ENCODE results near the gene LCE1F. TPM values are rescaled to one million over a fixed set of nuclear protein-coding genes. Genes with fewer than 3 reads are reported as not detected.

Gene LCE1F
- total RNA-seq, 2 donors from 2014 or later: not detected

DNA sequence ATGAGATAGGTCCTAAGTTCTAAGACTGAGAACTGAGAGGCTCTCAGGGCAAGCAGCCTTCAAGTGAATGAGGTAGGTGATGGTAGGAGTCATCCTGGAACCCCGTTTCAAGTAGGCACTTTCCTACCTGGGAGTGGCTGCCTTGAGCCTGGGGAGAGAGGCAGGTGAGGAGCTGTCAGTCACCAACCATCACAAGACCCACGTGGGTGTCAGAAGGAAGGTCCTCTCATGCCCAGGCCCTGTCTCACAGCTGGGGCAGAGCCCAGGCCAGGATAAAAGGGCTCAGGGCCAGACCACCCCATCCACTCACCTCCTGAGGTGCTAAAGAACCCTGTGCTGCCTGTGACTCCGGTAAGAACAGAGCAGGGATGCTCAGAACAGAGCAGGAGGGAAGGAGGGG is 21.5 kb downstream of the LCE1F start, which contains the start of gene LCE1D:
Gene LCE1D (plus strand): TSS at position 301 of the 400 bp plus-strand sequence. CDS start 1,074 bp downstream, outside the sequence.
- peaks cover 8% of the 10 kb centered on the region for H3K4me1 Mint-ChIP-seq
- H3K9me3 ChIP-seq (ENCODE audit: control insufficient read depth, low read length, poor library complexity, severe bottlenecking): no peaks in the 10 kb centered on the region
- DNase-seq (no peak), ATAC-seq (no peak)
- H3K27me3 Mint-ChIP-seq: peaks cover 58% of the 10 kb centered on the region
- no peak within 1 kb of the TSS for H3K4me3 Mint-ChIP-seq
- H3K27ac Mint-ChIP-seq: no peak within 1 kb of the TSS
- H3K36me3 Mint-ChIP-seq (ENCODE audit: low read depth): peaks cover 3% of the 10 kb centered on the region

GRCh38 chr1:152801333-152801732 is 26.4 kb downstream of the LCE1F start:
- no peak overlapping the region for H3K27ac Mint-ChIP-seq
- H3K4me3 Mint-ChIP-seq: no peak overlapping the region
- H3K9me3 ChIP-seq (ENCODE audit: control insufficient read depth, low read length, poor library complexity, severe bottlenecking): no peaks in the 10 kb centered on the region
- H3K36me3 Mint-ChIP-seq (ENCODE audit: low read depth): peaks cover 5% of the 10 kb centered on the region
- peaks cover 67% of the 10 kb centered on the region for H3K27me3 Mint-ChIP-seq
- DNase-seq (no peak), ATAC-seq (no peak)
- H3K4me1 Mint-ChIP-seq: peaks cover 4% of the 10 kb centered on the region

GRCh38 chr1:152806576-152806975 is 31.6 kb downstream of the LCE1F start, which contains the start of gene LCE1C:
LCE1C (minus strand) TSS chr1:152806651; CDS start chr1:152805478, 1,173 bp downstream.
- H3K4me3 Mint-ChIP-seq: no peak within 1 kb of the TSS
- DNase-seq (no peak), ATAC-seq (no peak)
- peaks cover 62% of the 10 kb centered on the region for H3K27me3 Mint-ChIP-seq
- no peaks in the 10 kb centered on the region for H3K9me3 ChIP-seq (ENCODE audit: control insufficient read depth, low read length, poor library complexity, severe bottlenecking)
- H3K27ac Mint-ChIP-seq: no peak within 1 kb of the TSS
- H3K36me3 Mint-ChIP-seq (ENCODE audit: low read depth): peaks cover 2% of the 10 kb centered on the region
- no peaks in the 10 kb centered on the region for H3K4me1 Mint-ChIP-seq

DNA sequence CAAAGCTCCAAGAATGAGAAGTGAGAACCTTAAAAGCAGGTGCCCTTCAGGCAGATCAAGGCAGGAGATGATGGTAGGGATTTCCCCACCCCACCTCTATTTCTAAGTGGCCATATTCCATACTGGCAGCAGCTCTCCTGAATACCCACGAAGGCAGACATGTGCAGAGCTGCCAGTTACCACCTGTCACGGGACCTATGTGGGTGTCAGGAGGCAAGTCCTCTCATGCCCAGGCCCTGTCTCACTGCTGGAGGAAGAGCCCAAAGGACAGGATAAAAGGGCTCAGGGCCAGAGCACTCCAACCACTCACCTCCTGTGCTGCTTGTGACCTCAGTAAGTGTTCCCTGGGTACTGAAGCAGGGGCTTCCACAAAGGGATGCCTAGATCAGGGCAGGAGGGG is 36.1 kb downstream of the LCE1F start:
- H3K9me3 ChIP-seq (ENCODE audit: control insufficient read depth, low read length, poor library complexity, severe bottlenecking): no peaks in the 10 kb centered on the region
- peaks cover 53% of the 10 kb centered on the region for H3K27me3 Mint-ChIP-seq
- ATAC-seq (no peak), DNase-seq (no peak)
- H3K27ac Mint-ChIP-seq: no peak overlapping the region
- no peak overlapping the region for H3K4me3 Mint-ChIP-seq
- H3K4me1 Mint-ChIP-seq: no peaks in the 10 kb centered on the region
- H3K36me3 Mint-ChIP-seq (ENCODE audit: low read depth): no peaks in the 10 kb centered on the region

- DNase-seq: no peak
- Mint-ChIP-seq H3K36me3 (ENCODE audit: low read depth) (no peaks in the 10 kb centered on the region), H3K27ac (no peak within 1 kb of the TSS), H3K4me3 (no peak within 1 kb of the TSS), H3K27me3 (peaks cover 52% of the 10 kb centered on the region), H3K4me1 (no peaks in the 10 kb centered on the region)
- H3K9me3 ChIP-seq (ENCODE audit: control insufficient read depth, low read length, poor library complexity, severe bottlenecking): no peaks in the 10 kb centered on the region
- no peak for ATAC-seq
These were observed 36.7 kb downstream of the LCE1F start, which contains the start of gene LCE1B for GRCh38 chr1:152811671-152812070. LCE1B (plus strand) TSS chr1:152811971; CDS start chr1:152812447, 476 bp downstream.

DNA sequence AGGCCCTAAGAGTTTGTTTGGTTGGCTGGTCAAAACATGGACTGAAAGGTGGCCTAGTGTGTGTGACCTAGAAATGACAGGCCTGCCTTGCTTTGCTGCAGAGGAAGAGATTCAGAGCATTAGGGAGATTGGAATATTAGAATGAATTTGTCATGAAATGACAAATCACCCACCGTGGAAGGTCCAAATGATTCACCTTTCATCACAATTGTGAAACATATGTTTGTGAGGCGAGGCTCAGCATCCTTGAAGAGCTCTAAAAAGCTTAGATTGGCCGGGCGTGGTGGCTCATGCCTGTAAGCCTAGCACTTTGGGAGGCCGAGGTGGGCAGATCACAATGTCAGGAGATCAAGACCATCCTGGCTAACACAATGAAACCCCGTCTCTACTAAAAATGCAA is 42.4 kb downstream of the LCE1F start:
- no peak overlapping the region for H3K27ac Mint-ChIP-seq
- ATAC-seq (no peak), DNase-seq (no peak)
- H3K9me3 ChIP-seq (ENCODE audit: control insufficient read depth, low read length, poor library complexity, severe bottlenecking): no peaks in the 10 kb centered on the region
- H3K27me3 Mint-ChIP-seq: peaks cover 43% of the 10 kb centered on the region
- no peaks in the 10 kb centered on the region for H3K36me3 Mint-ChIP-seq (ENCODE audit: low read depth)
- H3K4me1 Mint-ChIP-seq: no peaks in the 10 kb centered on the region
- no peak overlapping the region for H3K4me3 Mint-ChIP-seq

DNA sequence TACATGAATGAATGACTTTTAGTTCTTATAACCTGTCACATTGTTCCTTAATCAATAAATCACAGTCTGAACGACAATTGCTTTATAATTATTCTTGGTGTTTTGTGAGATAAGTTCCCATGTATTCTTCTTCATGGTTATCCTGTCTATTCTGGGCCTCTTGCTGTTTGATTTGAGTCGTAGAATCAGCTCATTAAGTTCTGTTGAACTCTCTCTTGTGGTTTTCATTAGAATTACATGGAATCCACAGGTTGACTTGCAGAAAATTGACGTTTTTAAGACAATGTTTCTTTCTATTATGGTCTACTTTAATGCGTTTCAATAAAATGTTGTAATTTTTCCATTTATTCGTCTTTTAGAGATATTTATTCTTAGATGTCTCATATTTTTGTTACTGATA is 48.4 kb downstream of the LCE1F start:
- no peak overlapping the region for H3K4me3 Mint-ChIP-seq
- peaks cover 35% of the 10 kb centered on the region for H3K27me3 Mint-ChIP-seq

GRCh38 chr1:152824964-152825363 is 50.0 kb downstream of the LCE1F start:
- DNase-seq (no peak), ATAC-seq (no peak)
- H3K27ac Mint-ChIP-seq: no peak overlapping the region
- H3K4me1 Mint-ChIP-seq: no peaks in the 10 kb centered on the region
- peaks cover 5% of the 10 kb centered on the region for H3K36me3 Mint-ChIP-seq (ENCODE audit: low read depth)
- no peaks in the 10 kb centered on the region for H3K9me3 ChIP-seq (ENCODE audit: control insufficient read depth, low read length, poor library complexity, severe bottlenecking)
- H3K4me3 Mint-ChIP-seq: no peak overlapping the region
- H3K27me3 Mint-ChIP-seq: peaks cover 45% of the 10 kb centered on the region

More for the DNA sequence above, 48.4 kb downstream of the LCE1F start:
- Mint-ChIP-seq H3K4me1 (no peaks in the 10 kb centered on the region), H3K27ac (no peak overlapping the region), H3K36me3 (ENCODE audit: low read depth) (peaks cover 3% of the 10 kb centered on the region)
- no peak for DNase-seq
- no peaks in the 10 kb centered on the region for H3K9me3 ChIP-seq (ENCODE audit: control insufficient read depth, low read length, poor library complexity, severe bottlenecking)
- no peak for ATAC-seq

Other genes starting within 250 kb of the LCE1F start
- gene LCE3E, start 208.4 kb upstream of the LCE1F start, total RNA-seq: not detected
- gene LCE3D, start 194.6 kb upstream of the LCE1F start, total RNA-seq: not detected
- not detected for gene LCE3C, start 174.9 kb upstream of the LCE1F start, total RNA-seq
- not detected for gene LCE3B, start 161.3 kb upstream of the LCE1F start, total RNA-seq
- gene LCE3A, start 152.0 kb upstream of the LCE1F start, total RNA-seq: not detected
- not detected for gene LCE2D, start 111.8 kb upstream of the LCE1F start, total RNA-seq
- not detected for gene LCE2C, start 99.9 kb upstream of the LCE1F start, total RNA-seq
- not detected for gene LCE2B, start 89.0 kb upstream of the LCE1F start, total RNA-seq
- gene LCE2A, start 76.8 kb upstream of the LCE1F start, total RNA-seq: not detected
- gene LCE4A, start 67.0 kb upstream of the LCE1F start, total RNA-seq: not detected
- gene KPRP, start 17.1 kb upstream of the LCE1F start, total RNA-seq: not detected
- not detected for gene LCE1E, start 11.1 kb downstream of the LCE1F start, total RNA-seq
- not detected for gene LCE1D, start 21.6 kb downstream of the LCE1F start, total RNA-seq
- not detected for gene LCE1C, start 31.5 kb downstream of the LCE1F start, total RNA-seq
- gene LCE1B, start 36.8 kb downstream of the LCE1F start, total RNA-seq: not detected
- gene LCE1A, start 52.3 kb downstream of the LCE1F start, total RNA-seq: not detected
- gene LCE6A, start 67.7 kb downstream of the LCE1F start, total RNA-seq: not detected
- not detected for gene LCE7A, start 84.9 kb downstream of the LCE1F start, total RNA-seq
- not detected for gene SMCP, start 103.2 kb downstream of the LCE1F start, total RNA-seq
- not detected for gene IVL, start 133.4 kb downstream of the LCE1F start, total RNA-seq
- gene SPRR5, start 172.1 kb downstream of the LCE1F start, total RNA-seq: not detected
- gene SPRR4, start 195.5 kb downstream of the LCE1F start, total RNA-seq: not detected
- gene SPRR1A, start 208.9 kb downstream of the LCE1F start, total RNA-seq: not detected
- not detected for gene SPRR3, start 226.6 kb downstream of the LCE1F start, total RNA-seq

Data from T-helper 17 cell (primary cell).